Stimulated activated CD8-positive, alpha-beta memory T cell treated with anti-CD3 and anti-CD28 coated beads, Interleukin-7, amount 100 ng/mL, for 48 hours (primary cell): ENCODE results near the gene RIN3.

Source experiments
- DNase-seq, 2 donors: peaks; one replicate each; pipeline ENCODE4 v3.0.0-alpha.2; 2020; ENCODE audit warnings: low read depth in 1 of 2; ENCODE audit errors: extremely low read depth in 1 of 2

Gene RIN3

GRCh38 chr14:92737206-92737605 is 223.6 kb downstream of the RIN3 start:
- no peak for DNase-seq

DNA sequence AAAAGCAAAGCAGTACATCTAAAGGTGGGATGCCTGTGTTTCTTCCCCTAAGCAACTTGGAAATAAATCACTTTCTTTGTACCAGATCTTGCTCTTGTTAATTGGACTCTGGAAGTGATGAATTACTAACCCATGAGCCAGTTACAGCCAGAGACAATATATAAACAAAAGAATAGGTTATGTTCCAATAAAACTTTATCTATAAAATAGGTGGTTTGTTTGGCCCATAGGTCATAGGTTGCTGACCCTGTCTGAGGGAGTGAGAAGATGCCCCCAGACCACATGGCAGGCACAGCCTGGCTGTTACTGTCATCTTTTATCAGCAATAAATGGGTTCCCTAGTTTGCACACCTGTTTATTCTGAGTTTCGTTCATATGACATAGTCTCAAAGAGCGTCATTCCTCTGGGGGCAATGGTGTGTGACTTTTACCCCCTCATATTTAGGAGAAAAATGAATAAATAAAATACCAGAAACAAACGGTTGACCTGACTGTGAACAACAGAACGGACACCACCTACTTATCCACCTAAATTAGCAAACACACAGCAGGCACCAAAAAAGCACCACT is 224.1 kb downstream of the RIN3 start:
- no peak for DNase-seq
